ENCODE results near the gene FOXJ1. TPM values are rescaled to one million over a fixed set of nuclear protein-coding genes. Genes with fewer than 3 reads are reported as not detected.

Gene FOXJ1
- total RNA-seq, 1 donor from 2014 or later: 4.5 TPM

DNA sequence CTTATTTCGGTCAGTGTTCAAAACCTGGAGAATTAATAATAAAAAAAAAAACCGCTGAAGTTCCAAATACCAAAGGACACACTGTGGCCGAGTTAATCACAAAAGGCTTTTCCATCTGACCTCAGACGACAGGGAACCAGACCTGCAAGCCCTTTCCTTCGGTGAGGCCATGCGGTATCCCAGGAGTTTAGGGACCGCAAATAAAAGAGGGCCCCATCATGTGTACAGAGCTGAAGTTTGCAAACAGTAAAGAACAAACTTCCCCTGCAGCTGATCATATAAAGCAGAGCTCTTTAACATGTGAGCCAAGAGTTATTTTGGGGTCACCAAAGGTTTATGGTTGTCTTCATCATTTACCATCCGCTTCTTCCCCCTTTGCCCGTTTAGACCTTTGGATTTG lies 33.0 kb upstream of the FOXJ1 start:
- no peaks in the 10 kb centered on the region for H3K27me3 Mint-ChIP-seq (ENCODE audit: low read depth)

GRCh38 chr17:76173474-76173873 lies 32.4 kb upstream of the FOXJ1 start:
- Mint-ChIP-seq H3K27ac (ENCODE audit: unreplicated experiment) (no peak overlapping the region), H3K9me3 (no peaks in the 10 kb centered on the region), H3K4me1 (peaks cover 9% of the 10 kb centered on the region), H3K36me3 (ENCODE audit: low read depth) (peaks cover 2% of the 10 kb centered on the region), H3K4me3 (no peak overlapping the region), H3K27me3 (ENCODE audit: low read depth) (no peaks in the 10 kb centered on the region)
- TF ChIP-seq, protein P1, sequence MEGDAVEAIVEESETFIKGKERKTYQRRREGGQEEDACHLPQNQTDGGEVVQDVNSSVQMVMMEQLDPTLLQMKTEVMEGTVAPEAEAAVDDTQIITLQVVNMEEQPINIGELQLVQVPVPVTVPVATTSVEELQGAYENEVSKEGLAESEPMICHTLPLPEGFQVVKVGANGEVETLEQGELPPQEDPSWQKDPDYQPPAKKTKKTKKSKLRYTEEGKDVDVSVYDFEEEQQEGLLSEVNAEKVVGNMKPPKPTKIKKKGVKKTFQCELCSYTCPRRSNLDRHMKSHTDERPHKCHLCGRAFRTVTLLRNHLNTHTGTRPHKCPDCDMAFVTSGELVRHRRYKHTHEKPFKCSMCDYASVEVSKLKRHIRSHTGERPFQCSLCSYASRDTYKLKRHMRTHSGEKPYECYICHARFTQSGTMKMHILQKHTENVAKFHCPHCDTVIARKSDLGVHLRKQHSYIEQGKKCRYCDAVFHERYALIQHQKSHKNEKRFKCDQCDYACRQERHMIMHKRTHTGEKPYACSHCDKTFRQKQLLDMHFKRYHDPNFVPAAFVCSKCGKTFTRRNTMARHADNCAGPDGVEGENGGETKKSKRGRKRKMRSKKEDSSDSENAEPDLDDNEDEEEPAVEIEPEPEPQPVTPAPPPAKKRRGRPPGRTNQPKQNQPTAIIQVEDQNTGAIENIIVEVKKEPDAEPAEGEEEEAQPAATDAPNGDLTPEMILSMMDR (conservative IDR thresholded peaks at IDR 0.05): no peak
- no peak for DNase-seq (ENCODE audit: low read depth, low spot score)

More for the DNA sequence above, 33.0 kb upstream of the FOXJ1 start:
- DNase-seq (ENCODE audit: low read depth, low spot score): no peak
- Mint-ChIP-seq H3K9me3 (no peaks in the 10 kb centered on the region), H3K36me3 (ENCODE audit: low read depth) (no peaks in the 10 kb centered on the region), H3K4me3 (no peak overlapping the region), H3K4me1 (peaks cover 8% of the 10 kb centered on the region), H3K27ac (ENCODE audit: unreplicated experiment) (peak overlapping the region; percentile 78)
- TF ChIP-seq, protein P1 (conservative IDR thresholded peaks at IDR 0.05): no peak

DNA sequence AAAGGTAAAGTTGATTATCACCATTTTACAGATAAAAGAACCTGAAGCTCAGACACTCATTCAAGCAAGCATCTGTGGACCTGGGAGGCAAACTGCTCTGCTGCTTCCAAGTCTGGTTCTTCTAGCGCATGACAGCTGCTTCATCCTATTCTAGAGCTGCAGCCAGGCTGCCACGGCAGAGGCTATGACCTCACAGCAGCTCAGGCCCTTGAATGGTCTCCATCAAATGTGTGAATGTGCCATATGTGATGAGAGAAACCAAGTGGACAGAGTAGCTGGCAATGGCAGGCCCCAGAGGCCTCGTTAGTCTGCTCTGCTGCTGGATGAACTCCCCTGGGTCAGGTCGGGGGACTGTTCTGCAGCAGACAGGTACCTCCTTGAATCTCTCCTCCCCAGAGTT lies 30.7 kb upstream of the FOXJ1 start:
- no peak overlapping the region for H3K27ac Mint-ChIP-seq (ENCODE audit: unreplicated experiment)

GRCh38 chr17:76170114-76170513 lies 29.1 kb upstream of the FOXJ1 start:
- Mint-ChIP-seq H3K9me3 (no peaks in the 10 kb centered on the region), H3K27me3 (ENCODE audit: low read depth) (no peaks in the 10 kb centered on the region), H3K4me1 (peaks cover 23% of the 10 kb centered on the region), H3K27ac (ENCODE audit: unreplicated experiment) (no peak overlapping the region), H3K36me3 (ENCODE audit: low read depth) (peaks cover 4% of the 10 kb centered on the region), H3K4me3 (no peak overlapping the region)
- no peak for DNase-seq (ENCODE audit: low read depth, low spot score)
- TF ChIP-seq, protein P1 (conservative IDR thresholded peaks at IDR 0.05): no peak

More for the DNA sequence above, 30.7 kb upstream of the FOXJ1 start:
- Mint-ChIP-seq H3K4me3 (no peak overlapping the region), H3K9me3 (no peaks in the 10 kb centered on the region), H3K4me1 (peaks cover 25% of the 10 kb centered on the region), H3K36me3 (ENCODE audit: low read depth) (peaks cover 4% of the 10 kb centered on the region), H3K27me3 (ENCODE audit: low read depth) (no peaks in the 10 kb centered on the region)
- DNase-seq (ENCODE audit: low read depth, low spot score): no peak
- TF ChIP-seq, protein P1 (conservative IDR thresholded peaks at IDR 0.05): no peak

GRCh38 chr17:76166906-76167305 lies 25.9 kb upstream of the FOXJ1 start:
- TF ChIP-seq, protein P1 (conservative IDR thresholded peaks at IDR 0.05): no peak
- peak overlapping the region; percentile 84 for H3K27ac Mint-ChIP-seq (ENCODE audit: unreplicated experiment)
- H3K4me3 Mint-ChIP-seq: peak overlapping the region; percentile 44
- H3K27me3 Mint-ChIP-seq (ENCODE audit: low read depth): no peaks in the 10 kb centered on the region
- H3K36me3 Mint-ChIP-seq (ENCODE audit: low read depth): peaks cover 4% of the 10 kb centered on the region
- peaks cover 30% of the 10 kb centered on the region for H3K4me1 Mint-ChIP-seq
- no peak for DNase-seq (ENCODE audit: low read depth, low spot score)
- no peaks in the 10 kb centered on the region for H3K9me3 Mint-ChIP-seq

- Mint-ChIP-seq H3K27me3 (ENCODE audit: low read depth) (no peaks in the 10 kb centered on the region), H3K36me3 (ENCODE audit: low read depth) (peaks cover 4% of the 10 kb centered on the region), H3K27ac (ENCODE audit: unreplicated experiment) (peak overlapping the region; percentile 5), H3K9me3 (no peaks in the 10 kb centered on the region), H3K4me1 (peaks cover 30% of the 10 kb centered on the region), H3K4me3 (no peak overlapping the region)
- TF ChIP-seq, protein P1 (conservative IDR thresholded peaks at IDR 0.05): no peak
- no peak for DNase-seq (ENCODE audit: low read depth, low spot score)
These were observed 25.1 kb upstream of the FOXJ1 start for GRCh38 chr17:76166168-76166567.
